ENCODE measurements around the gene TEX52. TPM values are rescaled to one million over a fixed set of nuclear protein-coding genes. Genes with fewer than 3 reads are reported as not detected.

Gene TEX52
- total and polyA plus RNA-seq, 2 of the 13 experiments (the other 11 are each of a cell fraction or from before 2014, with no cell fraction given), result 0.05 TPM; not detected in 1

DNA sequence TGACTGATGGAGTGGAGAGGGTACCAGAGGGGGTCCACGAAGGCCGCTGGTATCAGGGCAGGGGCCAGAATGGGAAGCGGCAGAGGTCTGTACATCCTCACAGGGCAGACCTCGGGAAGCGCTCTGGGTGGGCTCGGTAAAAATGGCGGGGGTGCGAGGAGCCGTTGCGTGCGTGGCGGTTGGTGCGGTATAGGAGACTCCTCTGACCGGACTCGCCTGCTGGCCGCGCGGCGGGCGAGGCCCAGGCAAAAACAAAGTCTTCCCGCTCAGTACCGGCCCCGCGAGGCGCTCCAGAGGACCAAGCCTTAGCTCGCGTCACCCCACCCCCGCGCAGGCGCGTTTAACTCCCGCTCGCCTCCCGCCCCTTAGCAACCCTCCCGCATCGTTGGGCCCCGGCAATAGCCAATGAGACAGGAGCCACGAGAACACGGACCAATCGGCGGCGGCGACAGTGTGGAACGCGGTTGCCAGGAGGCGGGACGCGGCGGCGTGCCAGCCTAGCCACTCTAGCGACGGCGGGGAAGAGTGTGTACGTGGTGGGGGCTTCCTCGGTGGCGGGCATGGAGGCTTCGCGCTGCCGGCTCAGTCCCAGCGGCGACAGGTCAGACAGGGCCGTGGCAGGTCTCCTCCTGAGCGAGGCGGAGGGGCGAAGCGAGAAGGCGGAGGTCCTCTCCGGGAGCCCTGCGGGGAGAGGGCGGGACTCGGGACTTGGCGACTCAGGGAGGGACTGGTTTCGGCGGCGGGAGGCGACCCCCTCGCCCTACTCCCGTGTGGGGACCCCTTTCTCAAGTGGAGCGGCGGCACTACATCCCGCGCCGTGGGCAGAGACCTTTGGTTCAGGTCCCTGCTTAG lies 33.8 kb upstream of the TEX52 start, which contains the start of gene TULP3 (continued):
- TF ChIP-seq, protein P1, sequence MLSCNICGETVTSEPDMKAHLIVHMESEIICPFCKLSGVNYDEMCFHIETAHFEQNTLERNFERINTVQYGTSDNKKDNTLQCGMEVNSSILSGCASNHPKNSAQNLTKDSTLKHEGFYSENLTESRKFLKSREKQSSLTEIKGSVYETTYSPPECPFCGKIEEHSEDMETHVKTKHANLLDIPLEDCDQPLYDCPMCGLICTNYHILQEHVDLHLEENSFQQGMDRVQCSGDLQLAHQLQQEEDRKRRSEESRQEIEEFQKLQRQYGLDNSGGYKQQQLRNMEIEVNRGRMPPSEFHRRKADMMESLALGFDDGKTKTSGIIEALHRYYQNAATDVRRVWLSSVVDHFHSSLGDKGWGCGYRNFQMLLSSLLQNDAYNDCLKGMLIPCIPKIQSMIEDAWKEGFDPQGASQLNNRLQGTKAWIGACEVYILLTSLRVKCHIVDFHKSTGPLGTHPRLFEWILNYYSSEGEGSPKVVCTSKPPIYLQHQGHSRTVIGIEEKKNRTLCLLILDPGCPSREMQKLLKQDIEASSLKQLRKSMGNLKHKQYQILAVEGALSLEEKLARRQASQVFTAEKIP (CRISPR knock-in tag; IDR thresholded peaks at IDR 0.05; ENCODE audit: borderline replicate concordance), result no peak
- TF ChIP-seq, protein P2, sequence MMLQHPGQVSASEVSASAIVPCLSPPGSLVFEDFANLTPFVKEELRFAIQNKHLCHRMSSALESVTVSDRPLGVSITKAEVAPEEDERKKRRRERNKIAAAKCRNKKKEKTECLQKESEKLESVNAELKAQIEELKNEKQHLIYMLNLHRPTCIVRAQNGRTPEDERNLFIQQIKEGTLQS (CRISPR knock-in tag; IDR thresholded peaks at IDR 0.05), result no peak; the same call in 1 of the 2 replicates
- no peak for TF ChIP-seq AHR (CRISPR knock-in tag; IDR thresholded peaks at IDR 0.05)
- TF ChIP-seq SIX4 (CRISPR knock-in tag; IDR thresholded peaks at IDR 0.05), result 0 out of 2 replicates have a peak, but pooled peaks have one; percentile 50
- TF ChIP-seq ZC3H13 (CRISPR knock-in tag; IDR thresholded peaks at IDR 0.05), result peak; percentile 82
- TF ChIP-seq U2AF2 (IDR thresholded peaks at IDR 0.05; ENCODE audit: low read depth, low read length), result no peak
- TF ChIP-seq ZNF749 (CRISPR knock-in tag; IDR thresholded peaks at IDR 0.05; ENCODE audit: borderline replicate concordance), result no peak
- no peak for TF ChIP-seq GTF3A (CRISPR knock-in tag; conservative IDR thresholded peaks at IDR 0.05)
- peak; percentile 91; the same call in 1 of the 2 replicates for TF ChIP-seq ZNF30 (CRISPR knock-in tag; IDR thresholded peaks at IDR 0.05)
- peak; percentile 76; the same call in 1 of the 2 replicates for TF ChIP-seq SIN3A (IDR thresholded peaks at IDR 0.05; ENCODE audit: borderline replicate concordance, low read depth, low read length)
- peak; percentile 52; the same call in 1 of the 2 replicates for TF ChIP-seq SIN3B (IDR thresholded peaks at IDR 0.05; ENCODE audit: low read length)
- TF ChIP-seq JDP2 (CRISPR knock-in tag; IDR thresholded peaks at IDR 0.05; ENCODE audit: borderline replicate concordance), result no peak
- 0 out of 2 replicates have a peak, but pooled peaks have one; percentile 20 for TF ChIP-seq SMAD1 (CRISPR knock-in tag; IDR thresholded peaks at IDR 0.05; ENCODE audit: borderline replicate concordance, low read depth)
- TF ChIP-seq, protein P3, sequence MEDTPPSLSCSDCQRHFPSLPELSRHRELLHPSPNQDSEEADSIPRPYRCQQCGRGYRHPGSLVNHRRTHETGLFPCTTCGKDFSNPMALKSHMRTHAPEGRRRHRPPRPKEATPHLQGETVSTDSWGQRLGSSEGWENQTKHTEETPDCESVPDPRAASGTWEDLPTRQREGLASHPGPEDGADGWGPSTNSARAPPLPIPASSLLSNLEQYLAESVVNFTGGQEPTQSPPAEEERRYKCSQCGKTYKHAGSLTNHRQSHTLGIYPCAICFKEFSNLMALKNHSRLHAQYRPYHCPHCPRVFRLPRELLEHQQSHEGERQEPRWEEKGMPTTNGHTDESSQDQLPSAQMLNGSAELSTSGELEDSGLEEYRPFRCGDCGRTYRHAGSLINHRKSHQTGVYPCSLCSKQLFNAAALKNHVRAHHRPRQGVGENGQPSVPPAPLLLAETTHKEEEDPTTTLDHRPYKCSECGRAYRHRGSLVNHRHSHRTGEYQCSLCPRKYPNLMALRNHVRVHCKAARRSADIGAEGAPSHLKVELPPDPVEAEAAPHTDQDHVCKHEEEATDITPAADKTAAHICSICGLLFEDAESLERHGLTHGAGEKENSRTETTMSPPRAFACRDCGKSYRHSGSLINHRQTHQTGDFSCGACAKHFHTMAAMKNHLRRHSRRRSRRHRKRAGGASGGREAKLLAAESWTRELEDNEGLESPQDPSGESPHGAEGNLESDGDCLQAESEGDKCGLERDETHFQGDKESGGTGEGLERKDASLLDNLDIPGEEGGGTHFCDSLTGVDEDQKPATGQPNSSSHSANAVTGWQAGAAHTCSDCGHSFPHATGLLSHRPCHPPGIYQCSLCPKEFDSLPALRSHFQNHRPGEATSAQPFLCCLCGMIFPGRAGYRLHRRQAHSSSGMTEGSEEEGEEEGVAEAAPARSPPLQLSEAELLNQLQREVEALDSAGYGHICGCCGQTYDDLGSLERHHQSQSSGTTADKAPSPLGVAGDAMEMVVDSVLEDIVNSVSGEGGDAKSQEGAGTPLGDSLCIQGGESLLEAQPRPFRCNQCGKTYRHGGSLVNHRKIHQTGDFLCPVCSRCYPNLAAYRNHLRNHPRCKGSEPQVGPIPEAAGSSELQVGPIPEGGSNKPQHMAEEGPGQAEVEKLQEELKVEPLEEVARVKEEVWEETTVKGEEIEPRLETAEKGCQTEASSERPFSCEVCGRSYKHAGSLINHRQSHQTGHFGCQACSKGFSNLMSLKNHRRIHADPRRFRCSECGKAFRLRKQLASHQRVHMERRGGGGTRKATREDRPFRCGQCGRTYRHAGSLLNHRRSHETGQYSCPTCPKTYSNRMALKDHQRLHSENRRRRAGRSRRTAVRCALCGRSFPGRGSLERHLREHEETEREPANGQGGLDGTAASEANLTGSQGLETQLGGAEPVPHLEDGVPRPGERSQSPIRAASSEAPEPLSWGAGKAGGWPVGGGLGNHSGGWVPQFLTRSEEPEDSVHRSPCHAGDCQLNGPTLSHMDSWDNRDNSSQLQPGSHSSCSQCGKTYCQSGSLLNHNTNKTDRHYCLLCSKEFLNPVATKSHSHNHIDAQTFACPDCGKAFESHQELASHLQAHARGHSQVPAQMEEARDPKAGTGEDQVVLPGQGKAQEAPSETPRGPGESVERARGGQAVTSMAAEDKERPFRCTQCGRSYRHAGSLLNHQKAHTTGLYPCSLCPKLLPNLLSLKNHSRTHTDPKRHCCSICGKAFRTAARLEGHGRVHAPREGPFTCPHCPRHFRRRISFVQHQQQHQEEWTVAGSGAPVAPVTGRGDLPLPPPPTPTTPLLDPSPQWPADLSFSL (CRISPR knock-in tag; IDR thresholded peaks at IDR 0.05), result peak; percentile 45; the same call in 1 of the 2 replicates
- no peak for TF ChIP-seq ADNP (CRISPR knock-in tag; IDR thresholded peaks at IDR 0.05)
- TF ChIP-seq, protein P4, sequence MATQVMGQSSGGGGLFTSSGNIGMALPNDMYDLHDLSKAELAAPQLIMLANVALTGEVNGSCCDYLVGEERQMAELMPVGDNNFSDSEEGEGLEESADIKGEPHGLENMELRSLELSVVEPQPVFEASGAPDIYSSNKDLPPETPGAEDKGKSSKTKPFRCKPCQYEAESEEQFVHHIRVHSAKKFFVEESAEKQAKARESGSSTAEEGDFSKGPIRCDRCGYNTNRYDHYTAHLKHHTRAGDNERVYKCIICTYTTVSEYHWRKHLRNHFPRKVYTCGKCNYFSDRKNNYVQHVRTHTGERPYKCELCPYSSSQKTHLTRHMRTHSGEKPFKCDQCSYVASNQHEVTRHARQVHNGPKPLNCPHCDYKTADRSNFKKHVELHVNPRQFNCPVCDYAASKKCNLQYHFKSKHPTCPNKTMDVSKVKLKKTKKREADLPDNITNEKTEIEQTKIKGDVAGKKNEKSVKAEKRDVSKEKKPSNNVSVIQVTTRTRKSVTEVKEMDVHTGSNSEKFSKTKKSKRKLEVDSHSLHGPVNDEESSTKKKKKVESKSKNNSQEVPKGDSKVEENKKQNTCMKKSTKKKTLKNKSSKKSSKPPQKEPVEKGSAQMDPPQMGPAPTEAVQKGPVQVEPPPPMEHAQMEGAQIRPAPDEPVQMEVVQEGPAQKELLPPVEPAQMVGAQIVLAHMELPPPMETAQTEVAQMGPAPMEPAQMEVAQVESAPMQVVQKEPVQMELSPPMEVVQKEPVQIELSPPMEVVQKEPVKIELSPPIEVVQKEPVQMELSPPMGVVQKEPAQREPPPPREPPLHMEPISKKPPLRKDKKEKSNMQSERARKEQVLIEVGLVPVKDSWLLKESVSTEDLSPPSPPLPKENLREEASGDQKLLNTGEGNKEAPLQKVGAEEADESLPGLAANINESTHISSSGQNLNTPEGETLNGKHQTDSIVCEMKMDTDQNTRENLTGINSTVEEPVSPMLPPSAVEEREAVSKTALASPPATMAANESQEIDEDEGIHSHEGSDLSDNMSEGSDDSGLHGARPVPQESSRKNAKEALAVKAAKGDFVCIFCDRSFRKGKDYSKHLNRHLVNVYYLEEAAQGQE (IDR thresholded peaks at IDR 0.05; ENCODE audit: borderline replicate concordance in 1 of 2, low read depth in 1 of 2, low read length in 2 of 2), result no peak

Measured in HepG2 (cell line).